Measurements from ENCODE around the gene CDK9. TPM values are rescaled to one million over a fixed set of nuclear protein-coding genes. Genes with fewer than 3 reads are reported as not detected.
A peak's percentile ranks its signal among the peaks of the same experiment; 100 is the strongest.

Gene CDK9
- total RNA-seq, 1 experiment from 2014 or later = 48.7 TPM

- ATAC-seq (no peak), DNase-seq (ENCODE audit: low read depth, low spot score) (no peak)
- Histone ChIP-seq H3K9me3 (ENCODE audit: control insufficient read depth, insufficient read depth, low read depth, low read length) (no peaks in the 10 kb centered on the region), H3K27me3 (ENCODE audit: control insufficient read depth, insufficient read depth, low read length) (no peaks in the 10 kb centered on the region), H3K27ac (ENCODE audit: low read length) (no peak overlapping the region), H3K4me1 (ENCODE audit: control insufficient read depth, insufficient read depth, low read length) (no peaks in the 10 kb centered on the region), H3K4me3 (ENCODE audit: low read depth in 2 of 2, low read length in 2 of 2) (no peak overlapping the region), H3K36me3 (ENCODE audit: control insufficient read depth, insufficient read depth, low read length) (peaks cover 9% of the 10 kb centered on the region)
- intact Hi-C loops (cut with micrococcal nuclease; ENCODE audit: unreplicated experiment) = no loop called here
- CTCF ChIA-PET = interaction anchor here (0.6 to 0.7 kb wide), 3 partner anchors 95 to 288 kb away, joined by 3 to 4 read pairs (median 3); no protein-coding TSS in a partner anchor
- POLR2A ChIA-PET = interaction anchor here (0.7 kb wide), 1 partner anchor 389 kb away, joined by 6 read pairs; no protein-coding TSS in a partner anchor
- in situ Hi-C loops (cut with HindIII; ENCODE audit: low pct_unique_long_range_greater_than_20kb, low sequenced_read_pairs) = no loop called here
- TF ChIP-seq POLR2AphosphoS5 (IDR thresholded peaks at IDR 0.05; ENCODE audit: low read depth, low read length) (no peak; the same call in 1 of the 2 replicates), TCF7L2 (IDR thresholded peaks at IDR 0.05; ENCODE audit: low read depth, low read length) (no peak), SIN3A (IDR thresholded peaks at IDR 0.05; ENCODE audit: borderline replicate concordance, insufficient read depth, low read depth, low read length) (no peak)
- TF ChIP-seq, protein P1, sequence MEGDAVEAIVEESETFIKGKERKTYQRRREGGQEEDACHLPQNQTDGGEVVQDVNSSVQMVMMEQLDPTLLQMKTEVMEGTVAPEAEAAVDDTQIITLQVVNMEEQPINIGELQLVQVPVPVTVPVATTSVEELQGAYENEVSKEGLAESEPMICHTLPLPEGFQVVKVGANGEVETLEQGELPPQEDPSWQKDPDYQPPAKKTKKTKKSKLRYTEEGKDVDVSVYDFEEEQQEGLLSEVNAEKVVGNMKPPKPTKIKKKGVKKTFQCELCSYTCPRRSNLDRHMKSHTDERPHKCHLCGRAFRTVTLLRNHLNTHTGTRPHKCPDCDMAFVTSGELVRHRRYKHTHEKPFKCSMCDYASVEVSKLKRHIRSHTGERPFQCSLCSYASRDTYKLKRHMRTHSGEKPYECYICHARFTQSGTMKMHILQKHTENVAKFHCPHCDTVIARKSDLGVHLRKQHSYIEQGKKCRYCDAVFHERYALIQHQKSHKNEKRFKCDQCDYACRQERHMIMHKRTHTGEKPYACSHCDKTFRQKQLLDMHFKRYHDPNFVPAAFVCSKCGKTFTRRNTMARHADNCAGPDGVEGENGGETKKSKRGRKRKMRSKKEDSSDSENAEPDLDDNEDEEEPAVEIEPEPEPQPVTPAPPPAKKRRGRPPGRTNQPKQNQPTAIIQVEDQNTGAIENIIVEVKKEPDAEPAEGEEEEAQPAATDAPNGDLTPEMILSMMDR (IDR thresholded peaks at IDR 0.05) = no peak
- BruUV-seq (replicated peaks) = no TSS peak
Observed at GRCh38 chr9:127793093-127793708, 7.4 kb downstream of the CDK9 start.

DNA sequence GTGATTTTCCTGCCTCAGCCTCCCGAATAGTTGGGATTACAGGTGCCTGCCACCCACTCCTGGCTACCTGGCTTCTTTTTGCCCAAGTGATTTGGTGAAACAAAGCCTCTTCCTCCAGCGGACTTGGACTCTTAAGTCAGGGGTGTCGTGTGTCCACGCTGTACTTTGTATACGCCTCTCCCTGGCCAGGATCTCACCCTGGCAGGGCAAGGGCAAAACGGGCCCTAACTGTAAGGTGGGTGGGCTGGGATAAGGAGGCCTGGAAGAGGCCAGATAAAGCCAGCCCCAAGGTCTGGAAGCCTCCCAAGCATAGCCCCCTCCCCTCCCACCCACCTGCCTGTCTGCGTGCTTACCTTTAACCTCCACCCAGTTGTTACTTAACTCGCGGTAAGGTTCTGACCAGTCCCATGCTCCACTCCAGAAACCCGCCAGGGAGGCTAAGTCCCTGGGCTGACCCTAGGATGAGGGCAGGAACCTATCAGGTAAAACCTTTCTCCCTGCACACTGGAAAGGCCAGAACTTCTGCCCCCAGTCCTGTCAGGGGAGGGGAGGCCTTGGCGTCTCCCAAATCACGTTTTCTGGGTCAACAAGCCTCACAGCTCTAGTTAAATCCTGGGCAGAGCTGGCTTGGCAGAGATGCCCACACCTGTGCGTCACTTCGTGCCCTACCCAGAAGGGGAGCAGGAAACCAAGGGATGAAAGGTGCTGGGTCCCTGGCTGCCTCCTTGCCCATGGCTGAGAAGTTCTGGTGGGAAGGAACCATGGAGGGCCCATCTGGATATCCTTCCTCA, 8.4 kb downstream of the CDK9 start:
- no peaks in the 10 kb centered on the region for H3K27me3 ChIP-seq (ENCODE audit: control insufficient read depth, insufficient read depth, low read length)
- TF ChIP-seq POLR2AphosphoS5 (IDR thresholded peaks at IDR 0.05; ENCODE audit: low read depth, low read length) (no peak), SIN3A (IDR thresholded peaks at IDR 0.05; ENCODE audit: borderline replicate concordance, insufficient read depth, low read depth, low read length) (no peak), TCF7L2 (IDR thresholded peaks at IDR 0.05; ENCODE audit: low read depth, low read length) (no peak), REST (IDR thresholded peaks at IDR 0.05; ENCODE audit: insufficient read depth in 1 of 2, low read depth in 2 of 2, low read length in 1 of 2) (no peak)
- TF ChIP-seq, protein P1 (IDR thresholded peaks at IDR 0.05) = no peak
- ChIA-PET CTCF (no interaction called here), POLR2A (no interaction called here)
- no peak overlapping the region for H3K4me3 ChIP-seq (ENCODE audit: low read depth in 2 of 2, low read length in 2 of 2)
- H3K9me3 ChIP-seq (ENCODE audit: control insufficient read depth, insufficient read depth, low read depth, low read length) = no peaks in the 10 kb centered on the region
- H3K4me1 ChIP-seq (ENCODE audit: control insufficient read depth, insufficient read depth, low read length) = no peaks in the 10 kb centered on the region
- no peak for DNase-seq (ENCODE audit: low read depth, low spot score)
- intact Hi-C loops (cut with micrococcal nuclease; ENCODE audit: unreplicated experiment) (no loop called here), in situ Hi-C loops (cut with HindIII; ENCODE audit: low pct_unique_long_range_greater_than_20kb, low sequenced_read_pairs) (no loop called here)
- no TSS peak for BruUV-seq (replicated peaks)
- peaks cover 9% of the 10 kb centered on the region for H3K36me3 ChIP-seq (ENCODE audit: control insufficient read depth, insufficient read depth, low read length)
- peak; percentile 47 for ATAC-seq
- no peak overlapping the region for H3K27ac ChIP-seq (ENCODE audit: low read length)
